Stimulated activated CD8-positive, alpha-beta memory T cell treated with anti-CD3 and anti-CD28 coated beads, Interleukin-7, amount 100 ng/mL, for 4 hours (primary cell): ENCODE data around the gene SLC45A3.
A peak's percentile ranks its signal among the peaks of the same experiment; 100 is the strongest.
"Not testable (repeated sequence)": the region's sequence is repeated elsewhere in the genome, so short reads cannot be mapped to it uniquely, and the experiment has no call there.

Experiments
- DNase-seq, 2 donors: peaks; one replicate each; pipeline ENCODE4 v3.0.0-alpha.2; 2020; ENCODE audit warnings: low read depth in 2 of 2

Gene SLC45A3

GRCh38 chr1:205680073-205680851 lies at the start of gene SLC45A3:
TSS of gene SLC45A3 (minus strand) at chr1:205680509. CDS start at chr1:205664656, 15,853 bp downstream.
- DNase-seq, result peak; percentile 17 to 50

GRCh38 chr1:205726619-205727125 lies 46.4 kb upstream of the SLC45A3 start:
- DNase-seq, result no peak

GRCh38 chr1:205725514-205725913 lies 45.2 kb upstream of the SLC45A3 start:
- DNase-seq, result no peak

GRCh38 chr1:205720740-205721139 lies 40.4 kb upstream of the SLC45A3 start:
- not testable (repeated sequence) for DNase-seq

GRCh38 chr1:205719762-205720161 lies 39.5 kb upstream of the SLC45A3 start:
- no peak for DNase-seq

- no peak for DNase-seq
Observed at GRCh38 chr1:205719015-205719414, 38.7 kb upstream of the SLC45A3 start.

GRCh38 chr1:205716371-205717132 lies 36.2 kb upstream of the SLC45A3 start:
- no peak for DNase-seq

GRCh38 chr1:205715628-205716027 lies 35.3 kb upstream of the SLC45A3 start:
- DNase-seq, result no peak

- no peak for DNase-seq
Observed at GRCh38 chr1:205714906-205715246, 34.6 kb upstream of the SLC45A3 start.

GRCh38 chr1:205714190-205714905 lies 34.0 kb upstream of the SLC45A3 start:
- no peak for DNase-seq

GRCh38 chr1:205711105-205712048 lies 31.1 kb upstream of the SLC45A3 start:
- DNase-seq, result peak; percentile 33 to 62

- no peak for DNase-seq
Observed at GRCh38 chr1:205710201-205711062, 30.1 kb upstream of the SLC45A3 start.

- DNase-seq, result no peak
Observed at GRCh38 chr1:205709640-205710039, 29.3 kb upstream of the SLC45A3 start.

GRCh38 chr1:205709059-205709398 lies 28.7 kb upstream of the SLC45A3 start:
- no peak for DNase-seq

GRCh38 chr1:205706601-205707502 lies 26.5 kb upstream of the SLC45A3 start:
- no peak for DNase-seq

- DNase-seq, result no peak
Observed at GRCh38 chr1:205704903-205705302, 24.6 kb upstream of the SLC45A3 start.

GRCh38 chr1:205703072-205703471 lies 22.8 kb upstream of the SLC45A3 start:
- no peak for DNase-seq

- no peak for DNase-seq
Observed at GRCh38 chr1:205701891-205702290, 21.6 kb upstream of the SLC45A3 start.

- DNase-seq, result no peak
Observed at GRCh38 chr1:205701420-205701819, 21.1 kb upstream of the SLC45A3 start.
